Vagina (tissue), 2 donors: ENCODE results near the gene RASA3.

Source experiments
- CTCF ChIP-seq, 3 experiments: fragments of 450-650 bp in 2 of 3; fragments of 200-600 bp in 1 of 3; sonication (generic) in 1 of 3; IDR thresholded peaks; one replicate each; pipeline ENCODE4 v1.5.1; 2017 to 2019; ENCODE audit warnings: antibody characterized with exemption in 3 of 3, mild to moderate bottlenecking in 2 of 3, moderate library complexity in 2 of 3
- POLR2A ChIP-seq, 2 donors: fragments of 450-650 bp; IDR thresholded peaks; one replicate each; pipeline ENCODE4 v1.6.1; 2017; ENCODE audit warnings: antibody characterized with exemption in 2 of 2, mild to moderate bottlenecking in 2 of 2, moderate library complexity in 2 of 2
- POLR2AphosphoS5 ChIP-seq, 2 donors: sonication (generic); formaldehyde crosslinking; IDR thresholded peaks; one replicate each; pipeline ENCODE4 v1.9.0; 2017; ENCODE audit warnings: antibody characterized with exemption in 2 of 2, mild to moderate bottlenecking in 2 of 2, low read depth in 1 of 2; ENCODE audit not compliant: insufficient read depth in 1 of 2

GRCh38 chr13:114118511-114119123 lies 13.8 kb downstream of the RASA3 start:
- TF ChIP-seq CTCF (IDR thresholded peaks at IDR 0.05): no peak
- no peak for TF ChIP-seq POLR2A (IDR thresholded peaks at IDR 0.05)
- TF ChIP-seq POLR2AphosphoS5 (IDR thresholded peaks at IDR 0.05; ENCODE audit: insufficient read depth in 1 of 2, low read depth in 1 of 2): no peak
